ENCODE measurements around the gene ZNF358.

- TF ChIP-seq POLR2AphosphoS2 (IDR thresholded peaks at IDR 0.05; ENCODE audit: low read depth, low read length) (no peak), CTCF (CRISPR knock-in tag; IDR thresholded peaks at IDR 0.05) (no peak), NFE2L2 (IDR thresholded peaks at IDR 0.05; ENCODE audit: low read length) (no peak), ZFP82 (CRISPR knock-in tag; IDR thresholded peaks at IDR 0.05; ENCODE audit: borderline replicate concordance) (no peak), PAF1 (CRISPR knock-in tag; IDR thresholded peaks at IDR 0.05) (no peak), MED1 (CRISPR knock-in tag; IDR thresholded peaks at IDR 0.05) (no peak), KLF6 (CRISPR knock-in tag; IDR thresholded peaks at IDR 0.05) (no peak), NR2F2 (IDR thresholded peaks at IDR 0.05; ENCODE audit: borderline replicate concordance, low read depth) (no peak), ZNF3 (CRISPR knock-in tag; IDR thresholded peaks at IDR 0.05) (no peak)
- TF ChIP-seq, protein P1, sequence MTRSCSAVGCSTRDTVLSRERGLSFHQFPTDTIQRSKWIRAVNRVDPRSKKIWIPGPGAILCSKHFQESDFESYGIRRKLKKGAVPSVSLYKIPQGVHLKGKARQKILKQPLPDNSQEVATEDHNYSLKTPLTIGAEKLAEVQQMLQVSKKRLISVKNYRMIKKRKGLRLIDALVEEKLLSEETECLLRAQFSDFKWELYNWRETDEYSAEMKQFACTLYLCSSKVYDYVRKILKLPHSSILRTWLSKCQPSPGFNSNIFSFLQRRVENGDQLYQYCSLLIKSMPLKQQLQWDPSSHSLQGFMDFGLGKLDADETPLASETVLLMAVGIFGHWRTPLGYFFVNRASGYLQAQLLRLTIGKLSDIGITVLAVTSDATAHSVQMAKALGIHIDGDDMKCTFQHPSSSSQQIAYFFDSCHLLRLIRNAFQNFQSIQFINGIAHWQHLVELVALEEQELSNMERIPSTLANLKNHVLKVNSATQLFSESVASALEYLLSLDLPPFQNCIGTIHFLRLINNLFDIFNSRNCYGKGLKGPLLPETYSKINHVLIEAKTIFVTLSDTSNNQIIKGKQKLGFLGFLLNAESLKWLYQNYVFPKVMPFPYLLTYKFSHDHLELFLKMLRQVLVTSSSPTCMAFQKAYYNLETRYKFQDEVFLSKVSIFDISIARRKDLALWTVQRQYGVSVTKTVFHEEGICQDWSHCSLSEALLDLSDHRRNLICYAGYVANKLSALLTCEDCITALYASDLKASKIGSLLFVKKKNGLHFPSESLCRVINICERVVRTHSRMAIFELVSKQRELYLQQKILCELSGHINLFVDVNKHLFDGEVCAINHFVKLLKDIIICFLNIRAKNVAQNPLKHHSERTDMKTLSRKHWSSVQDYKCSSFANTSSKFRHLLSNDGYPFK (CRISPR knock-in tag; IDR thresholded peaks at IDR 0.05; ENCODE audit: borderline replicate concordance), result no peak
Observed at GRCh38 chr19:7469669-7470285, 46.1 kb upstream of the ZNF358 start.

Data from HepG2 (cell line).